HepG2 (cell line): ENCODE data around the gene LENEP. TPM values are rescaled to one million over a fixed set of nuclear protein-coding genes. Genes with fewer than 3 reads are reported as not detected.
A peak's percentile ranks its signal among the peaks of the same experiment; 100 is the strongest.

Source experiments
- HMG20A ChIP-seq: IDR thresholded peaks from 2 replicates; pipeline ENCODE4 v1.6.1; 2016; ENCODE audit warnings: borderline replicate concordance
- HNF4A ChIP-seq: sonication (generic); formaldehyde crosslinking; IDR thresholded peaks from 2 replicates; pipeline ENCODE4 v1.4.0; 2020; ENCODE audit warnings: missing genetic modification reagents
- NFAT5 ChIP-seq: sonication (generic); formaldehyde crosslinking; IDR thresholded peaks from 2 replicates; pipeline ENCODE4 v1.4.0; 2020; ENCODE audit warnings: missing genetic modification reagents
- RAD21 ChIP-seq: fragments of 450-650 bp; formaldehyde crosslinking; IDR thresholded peaks from 2 replicates; pipeline ENCODE4 v1.5.0; 2020; ENCODE audit warnings: mild to moderate bottlenecking
- ZEB1 ChIP-seq: IDR thresholded peaks from 2 replicates; pipeline ENCODE4 v1.6.1; 2012; ENCODE audit warnings: mild to moderate bottlenecking, low read depth, inconsistent platforms; ENCODE audit not compliant: insufficient replicate concordance
- ZNF12 ChIP-seq: sonication (generic); formaldehyde crosslinking; IDR thresholded peaks from 2 replicates; pipeline ENCODE4 v1.5.0; 2020; ENCODE audit warnings: missing genetic modification reagents
- ZNF275 ChIP-seq: sonication (generic); formaldehyde crosslinking; IDR thresholded peaks from 2 replicates; pipeline ENCODE4 v1.8.0; 2022; ENCODE audit warnings: missing genetic modification reagents, mild to moderate bottlenecking, inconsistent platforms, borderline replicate concordance
- ZNF607 ChIP-seq: sonication (generic); formaldehyde crosslinking; IDR thresholded peaks from 2 replicates; pipeline ENCODE4 v1.5.1; 2020; ENCODE audit warnings: missing genetic modification reagents, mild to moderate bottlenecking, borderline replicate concordance
- ZNF687 ChIP-seq: sonication (generic); formaldehyde crosslinking; IDR thresholded peaks from 2 replicates; pipeline ENCODE4 v1.5.1; 2020; ENCODE audit warnings: mild to moderate bottlenecking, missing genetic modification reagents, moderate library complexity
- polyA plus RNA-seq, 8 experiments: library from polyadenylated mRNA; depleted of rRNA in 3 of 8; stranded (reverse) in 7 of 8; unstranded in 1 of 8; fragments of >200 nt; fragmentation: Illumina TruSeq in 4 of 8; extraction: Trizol in 4 of 8; gene quantifications; 2 replicates each; pipeline versions ENCODE4 v1.2.1 to v1.2.3, GENCODE V29; 2011 to 2016; ENCODE audit warnings: low read depth in 4 of 8, missing spikeins in 1 of 8, mixed read lengths in 1 of 8; ENCODE audit not compliant: insufficient read depth in 1 of 8
- total RNA-seq, 5 experiments: library from RNA; depleted of rRNA; stranded (reverse); fragments of >200 nt; fragmentation: Illumina TruSeq; extraction: Trizol; gene quantifications; 2 replicates each; pipeline ENCODE4 v1.2.3, GENCODE V29; 2016; ENCODE audit warnings: low read depth in 1 of 5
- TF ChIP-seq, protein P1 (sequence below): sonication (generic); formaldehyde crosslinking; IDR thresholded peaks from 2 replicates; pipeline ENCODE4 v1.4.0; 2020; ENCODE audit warnings: mild to moderate bottlenecking, missing genetic modification reagents
- TF ChIP-seq, protein P2 (sequence below): sonication (generic); formaldehyde crosslinking; IDR thresholded peaks from 2 replicates; pipeline ENCODE4 v1.8.1; 2022; ENCODE audit warnings: low read depth, mild to moderate bottlenecking, missing genetic modification reagents

Gene LENEP
- total and polyA plus RNA-seq, 2 of the 13 experiments (the other 11 are each of a cell fraction or from before 2014, with no cell fraction given): 0.29 TPM; not detected in 1

DNA sequence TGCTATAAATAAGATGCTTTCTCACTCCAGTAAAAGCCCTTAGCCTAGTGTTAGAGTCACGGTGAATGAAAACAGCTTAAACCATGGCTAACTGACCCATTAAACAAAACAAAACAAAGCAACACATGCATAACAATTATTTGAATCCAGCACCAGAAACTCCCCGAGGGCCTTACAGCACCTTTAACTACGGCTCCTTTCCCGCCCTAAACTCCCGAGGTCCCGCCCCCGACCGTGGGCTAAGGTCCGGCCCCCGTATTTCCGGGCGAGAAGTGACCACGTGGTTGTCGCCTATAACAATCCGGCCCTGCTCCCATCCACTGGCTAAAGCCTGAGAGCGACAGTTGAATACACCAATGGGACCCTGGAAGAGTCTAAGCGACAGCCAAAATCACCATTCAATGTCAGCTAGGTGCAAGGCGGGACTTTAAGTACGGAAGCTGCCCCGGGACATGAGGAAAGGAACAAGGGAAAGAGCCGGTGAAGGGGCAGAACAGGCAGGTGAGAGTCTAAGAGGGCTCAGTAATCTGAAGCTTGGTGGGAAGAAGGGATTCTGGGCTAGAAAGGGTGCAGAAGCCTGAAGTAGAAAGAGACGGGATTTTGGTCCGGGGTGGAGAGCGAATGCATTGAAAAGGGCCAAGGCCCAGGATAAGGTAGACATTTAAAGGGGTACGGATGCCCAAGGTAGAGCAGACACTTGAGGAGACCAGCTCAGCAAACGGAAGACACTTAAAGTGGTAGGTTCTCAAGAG lies 10.3 kb upstream of the LENEP start, which contains the start of gene FLAD1 (continued):
- TF ChIP-seq HNF4A (no peak; the same call in 1 of the 2 replicates), HMG20A (no peak), RAD21 (no peak), ZNF687 (CRISPR knock-in tag) (peak; percentile 76), ZNF607 (no peak), ZNF275 (no peak), ZEB1 (no peak), ZNF12 (CRISPR knock-in tag) (no peak), NFAT5 (CRISPR knock-in tag) (no peak)
- TF ChIP-seq, protein P1, sequence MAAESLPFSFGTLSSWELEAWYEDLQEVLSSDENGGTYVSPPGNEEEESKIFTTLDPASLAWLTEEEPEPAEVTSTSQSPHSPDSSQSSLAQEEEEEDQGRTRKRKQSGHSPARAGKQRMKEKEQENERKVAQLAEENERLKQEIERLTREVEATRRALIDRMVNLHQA (CRISPR knock-in tag): no peak
- TF ChIP-seq, protein P2, sequence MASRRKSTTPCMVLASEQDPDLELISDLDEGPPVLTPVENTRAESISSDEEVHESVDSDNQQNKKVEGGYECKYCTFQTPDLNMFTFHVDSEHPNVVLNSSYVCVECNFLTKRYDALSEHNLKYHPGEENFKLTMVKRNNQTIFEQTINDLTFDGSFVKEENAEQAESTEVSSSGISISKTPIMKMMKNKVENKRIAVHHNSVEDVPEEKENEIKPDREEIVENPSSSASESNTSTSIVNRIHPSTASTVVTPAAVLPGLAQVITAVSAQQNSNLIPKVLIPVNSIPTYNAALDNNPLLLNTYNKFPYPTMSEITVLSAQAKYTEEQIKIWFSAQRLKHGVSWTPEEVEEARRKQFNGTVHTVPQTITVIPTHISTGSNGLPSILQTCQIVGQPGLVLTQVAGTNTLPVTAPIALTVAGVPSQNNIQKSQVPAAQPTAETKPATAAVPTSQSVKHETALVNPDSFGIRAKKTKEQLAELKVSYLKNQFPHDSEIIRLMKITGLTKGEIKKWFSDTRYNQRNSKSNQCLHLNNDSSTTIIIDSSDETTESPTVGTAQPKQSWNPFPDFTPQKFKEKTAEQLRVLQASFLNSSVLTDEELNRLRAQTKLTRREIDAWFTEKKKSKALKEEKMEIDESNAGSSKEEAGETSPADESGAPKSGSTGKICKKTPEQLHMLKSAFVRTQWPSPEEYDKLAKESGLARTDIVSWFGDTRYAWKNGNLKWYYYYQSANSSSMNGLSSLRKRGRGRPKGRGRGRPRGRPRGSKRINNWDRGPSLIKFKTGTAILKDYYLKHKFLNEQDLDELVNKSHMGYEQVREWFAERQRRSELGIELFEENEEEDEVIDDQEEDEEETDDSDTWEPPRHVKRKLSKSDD: no peak
